Liver (tissue), 9 donors: ENCODE results near the gene B9D1. TPM values are rescaled to one million over a fixed set of nuclear protein-coding genes. Genes with fewer than 3 reads are reported as not detected.

Experiments used
- DNase-seq: peaks from one replicate; pipeline ENCODE4 v3.0.0-alpha.2; 2017; ENCODE audit warnings: low spot score
- H3K27ac ChIP-seq, 2 donors: one replicate each; pipeline ENCODE4 v1.7.0; 2013; ENCODE audit warnings: inconsistent platforms in 2 of 2, low read length in 2 of 2, control low read depth in 1 of 2, low read depth in 1 of 2, mild to moderate bottlenecking in 1 of 2
- H3K27me3 ChIP-seq, 4 donors: one replicate each; pipeline versions ENCODE4 v1.6.1 to v1.7.0; 2013; ENCODE audit warnings: low read length in 3 of 4, inconsistent platforms in 1 of 4, mild to moderate bottlenecking in 1 of 4, moderate library complexity in 1 of 4; ENCODE audit not compliant: control insufficient read depth in 4 of 4, insufficient read depth in 4 of 4
- H3K36me3 ChIP-seq, 4 donors: one replicate each; pipeline versions ENCODE4 v1.6.1 to v1.7.0; 2013; ENCODE audit warnings: low read length in 3 of 4, mild to moderate bottlenecking in 3 of 4, low read depth in 1 of 4, moderate library complexity in 1 of 4; ENCODE audit not compliant: control insufficient read depth in 4 of 4, insufficient read depth in 3 of 4
- H3K4me1 ChIP-seq, 4 donors: one replicate each; pipeline versions ENCODE4 v1.6.1 to v1.7.0; 2013; ENCODE audit warnings: low read length in 3 of 4, mild to moderate bottlenecking in 3 of 4, moderate library complexity in 1 of 4; ENCODE audit not compliant: control insufficient read depth in 4 of 4, insufficient read depth in 4 of 4
- H3K4me3 ChIP-seq, 3 donors: one replicate each; pipeline versions ENCODE4 v1.6.1 to v1.7.0; 2013; ENCODE audit warnings: low read length in 3 of 3, control low read depth in 1 of 3, low read depth in 1 of 3, mild to moderate bottlenecking in 1 of 3
- H3K9ac ChIP-seq, 2 donors: one replicate each; pipeline ENCODE4 v1.7.0; 2013; ENCODE audit warnings: low read length in 2 of 2, mild to moderate bottlenecking in 2 of 2, moderate library complexity in 2 of 2, control low read depth in 1 of 2, low read depth in 1 of 2
- H3K9me3 ChIP-seq, 4 donors: one replicate each; pipeline versions ENCODE4 v1.6.1 to v1.7.0; 2013; ENCODE audit warnings: low read length in 3 of 4; ENCODE audit not compliant: control insufficient read depth in 4 of 4
- FOXA1 ChIP-seq: IDR thresholded peaks from 2 replicates; pipeline ENCODE4 v1.6.1; 2016; ENCODE audit warnings: antibody characterized with exemption
- GABPA ChIP-seq, 2 donors: IDR thresholded peaks in 1 of 2; conservative IDR thresholded peaks in 1 of 2; 2 replicates each; pipeline ENCODE4 v1.6.1; 2016; ENCODE audit warnings: antibody characterized with exemption in 2 of 2, mild to moderate bottlenecking in 1 of 2, moderate library complexity in 1 of 2
- HNF4A ChIP-seq, 2 donors: conservative IDR thresholded peaks; 2 replicates each; pipeline ENCODE4 v1.6.1; 2016; ENCODE audit warnings: antibody characterized with exemption in 2 of 2, mild to moderate bottlenecking in 2 of 2
- HNF4G ChIP-seq: IDR thresholded peaks from 2 replicates; pipeline ENCODE4 v1.6.1; 2016; ENCODE audit warnings: antibody characterized with exemption
- NR2F2 ChIP-seq: IDR thresholded peaks from 2 replicates; pipeline ENCODE4 v1.6.1; 2016; ENCODE audit warnings: antibody characterized with exemption
- RXRA ChIP-seq, 2 donors: IDR thresholded peaks; 2 replicates each; pipeline ENCODE4 v1.6.1; 2017 to 2018; ENCODE audit warnings: antibody characterized with exemption in 2 of 2, mild to moderate bottlenecking in 1 of 2
- SP1 ChIP-seq: IDR thresholded peaks from 2 replicates; pipeline ENCODE4 v1.6.1; 2018; ENCODE audit warnings: antibody characterized with exemption, mild to moderate bottlenecking
- YY1 ChIP-seq: IDR thresholded peaks from 2 replicates; pipeline ENCODE4 v1.6.1; 2016; ENCODE audit warnings: antibody characterized with exemption, mild to moderate bottlenecking
- WGBS: extraction: QIAGEN DNeasy Blood & Tissue Kit; methylation state at CpG from one replicate; pipeline ENCODE4 v1.1.7; 2013; 5-methylcytosine and 5-hydroxymethylcytosine counted together
- polyA plus RNA-seq, 2 donors: library from polyadenylated mRNA; stranded (reverse) in 1 of 2; unstranded in 1 of 2; fragments of 200-250 nt in 1 of 2; fragments of >200 nt in 1 of 2; fragmentation: Nextera tagmentation in 1 of 2; extraction: Ambion mirVana in 1 of 2; gene quantifications; one replicate each; pipeline versions ENCODE4 v1.2.1 to v1.2.3, GENCODE V29; 2013 to 2015
- total RNA-seq, 2 donors: library from RNA; depleted of rRNA; stranded (reverse); fragments of >200 nt; gene quantifications; one replicate each; pipeline ENCODE4 v1.2.3, GENCODE V29; 2014
- TF ChIP-seq, protein P1 (sequence below): IDR thresholded peaks from 2 replicates; pipeline ENCODE4 v1.6.1; 2016; ENCODE audit warnings: antibody characterized with exemption
- TF ChIP-seq, protein P2 (sequence below): IDR thresholded peaks from 2 replicates; pipeline ENCODE4 v1.6.1; 2016; ENCODE audit warnings: antibody characterized with exemption, mild to moderate bottlenecking
- TF ChIP-seq, protein P3 (sequence below): IDR thresholded peaks from 2 replicates; pipeline ENCODE4 v1.6.1; 2016; ENCODE audit warnings: antibody characterized with exemption
- TF ChIP-seq, protein P4 (sequence below): IDR thresholded peaks from 2 replicates; pipeline ENCODE4 v1.6.1; 2016; ENCODE audit warnings: antibody characterized with exemption
- donor health status: healthy.
- donor health status: healthy.
- donor health status: healthy.
- donor health status: healthy.
- donor health status: healthy.

The B9D1 gene
- total and polyA plus RNA-seq, 4 donors = 8.4 to 22.0 (median 10.8) TPM

DNA sequence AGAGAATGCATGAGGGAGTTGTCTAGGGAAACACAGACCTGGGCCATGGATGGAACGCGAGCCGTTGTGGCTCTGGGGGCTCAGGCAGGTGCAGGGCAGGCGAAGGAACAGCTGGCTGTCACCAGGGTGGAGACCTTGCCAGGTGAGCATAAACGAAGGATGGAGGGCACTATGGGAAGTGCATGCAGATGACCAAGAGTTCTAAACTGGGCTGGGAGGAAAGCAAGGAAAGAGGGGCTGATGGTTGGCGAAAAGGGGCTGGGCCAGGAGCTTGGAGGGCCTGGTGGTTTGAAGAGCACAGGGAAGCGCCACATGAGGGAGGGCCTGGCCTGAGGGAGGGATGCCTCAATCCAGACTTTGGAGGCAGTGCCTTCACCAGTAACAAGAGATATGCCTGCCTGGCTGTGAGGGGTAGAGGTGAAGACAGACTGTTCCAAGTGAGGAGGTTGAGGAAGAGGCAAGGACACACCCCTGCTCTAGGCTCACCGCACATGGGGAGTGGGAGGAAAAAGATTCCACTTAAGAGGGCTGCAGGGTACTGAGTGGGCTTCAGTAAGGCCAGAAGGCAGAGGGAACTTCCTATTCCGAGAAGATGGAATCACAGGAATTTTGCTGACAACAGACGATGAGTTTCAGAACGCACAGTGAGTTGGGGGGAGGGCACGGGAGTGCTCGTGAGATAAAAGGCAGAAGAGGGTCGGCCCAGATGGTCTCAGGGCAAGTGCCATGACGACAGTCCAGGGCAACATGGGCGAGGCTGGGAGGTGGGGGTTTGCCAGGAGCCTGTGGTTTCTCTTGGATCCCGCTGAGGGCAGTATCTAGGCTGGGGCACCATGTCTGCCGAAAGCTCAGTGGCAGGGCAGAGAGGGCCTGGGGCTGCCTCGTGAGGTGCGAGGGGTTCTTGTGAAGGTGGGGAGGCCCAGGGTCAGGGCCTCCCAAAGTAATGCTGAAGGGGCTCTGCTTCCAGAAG, 20.6 kb downstream of the B9D1 start:
- DNase-seq = no peak
- Histone ChIP-seq H3K4me3 (no peak overlapping the region), H3K27ac (peak overlapping the region; percentile 42 to 70), H3K9me3 (no peaks in the 10 kb centered on the region), H3K9ac (no peak overlapping the region), H3K4me1 (peaks cover 30 to 88% (median 69%) of the 10 kb centered on the region in 4 donors), H3K27me3 (no peaks in the 10 kb centered on the region), H3K36me3 (no peaks in the 10 kb centered on the region)
- TF ChIP-seq YY1 (no peak), SP1 (no peak)
- 71% methylated on average over 20 of the region's 20 CpGs for WGBS

DNA sequence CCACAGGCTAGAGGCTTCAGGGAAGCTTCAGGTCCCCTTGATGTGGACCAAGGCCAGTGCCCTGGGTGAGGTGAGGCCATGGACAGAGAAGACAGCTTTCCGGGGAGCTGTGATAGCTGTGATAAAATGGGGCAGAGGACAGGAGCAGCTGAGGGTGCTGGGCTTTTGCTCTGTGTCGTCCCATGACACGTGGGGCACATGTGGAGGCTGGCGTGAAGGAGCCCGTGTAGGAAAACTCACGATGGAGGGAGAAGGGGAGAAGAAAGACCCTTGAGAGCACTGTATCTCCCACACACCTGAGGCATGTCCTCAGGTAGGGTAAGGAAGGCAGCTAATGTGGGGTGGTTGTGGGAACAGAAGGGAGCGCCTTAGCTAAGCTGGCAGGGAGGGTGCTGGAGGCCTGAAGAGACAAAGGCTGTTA, 21.3 kb downstream of the B9D1 start:
- TF ChIP-seq HNF4G (no peak), FOXA1 (no peak), NR2F2 (no peak), YY1 (no peak), GABPA (IDR thresholded peaks at IDR 0.05 in 1 of 2, conservative IDR thresholded peaks at IDR 0.05 in 1 of 2) (no peak), HNF4A (conservative IDR thresholded peaks at IDR 0.05) (no peak), RXRA (IDR thresholded peaks at IDR 0.05) (no peak), SP1 (no peak)
- TF ChIP-seq, protein P1, sequence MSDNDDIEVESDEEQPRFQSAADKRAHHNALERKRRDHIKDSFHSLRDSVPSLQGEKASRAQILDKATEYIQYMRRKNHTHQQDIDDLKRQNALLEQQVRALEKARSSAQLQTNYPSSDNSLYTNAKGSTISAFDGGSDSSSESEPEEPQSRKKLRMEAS = no peak
- TF ChIP-seq, protein P2, sequence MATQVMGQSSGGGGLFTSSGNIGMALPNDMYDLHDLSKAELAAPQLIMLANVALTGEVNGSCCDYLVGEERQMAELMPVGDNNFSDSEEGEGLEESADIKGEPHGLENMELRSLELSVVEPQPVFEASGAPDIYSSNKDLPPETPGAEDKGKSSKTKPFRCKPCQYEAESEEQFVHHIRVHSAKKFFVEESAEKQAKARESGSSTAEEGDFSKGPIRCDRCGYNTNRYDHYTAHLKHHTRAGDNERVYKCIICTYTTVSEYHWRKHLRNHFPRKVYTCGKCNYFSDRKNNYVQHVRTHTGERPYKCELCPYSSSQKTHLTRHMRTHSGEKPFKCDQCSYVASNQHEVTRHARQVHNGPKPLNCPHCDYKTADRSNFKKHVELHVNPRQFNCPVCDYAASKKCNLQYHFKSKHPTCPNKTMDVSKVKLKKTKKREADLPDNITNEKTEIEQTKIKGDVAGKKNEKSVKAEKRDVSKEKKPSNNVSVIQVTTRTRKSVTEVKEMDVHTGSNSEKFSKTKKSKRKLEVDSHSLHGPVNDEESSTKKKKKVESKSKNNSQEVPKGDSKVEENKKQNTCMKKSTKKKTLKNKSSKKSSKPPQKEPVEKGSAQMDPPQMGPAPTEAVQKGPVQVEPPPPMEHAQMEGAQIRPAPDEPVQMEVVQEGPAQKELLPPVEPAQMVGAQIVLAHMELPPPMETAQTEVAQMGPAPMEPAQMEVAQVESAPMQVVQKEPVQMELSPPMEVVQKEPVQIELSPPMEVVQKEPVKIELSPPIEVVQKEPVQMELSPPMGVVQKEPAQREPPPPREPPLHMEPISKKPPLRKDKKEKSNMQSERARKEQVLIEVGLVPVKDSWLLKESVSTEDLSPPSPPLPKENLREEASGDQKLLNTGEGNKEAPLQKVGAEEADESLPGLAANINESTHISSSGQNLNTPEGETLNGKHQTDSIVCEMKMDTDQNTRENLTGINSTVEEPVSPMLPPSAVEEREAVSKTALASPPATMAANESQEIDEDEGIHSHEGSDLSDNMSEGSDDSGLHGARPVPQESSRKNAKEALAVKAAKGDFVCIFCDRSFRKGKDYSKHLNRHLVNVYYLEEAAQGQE = no peak
- TF ChIP-seq, protein P3, sequence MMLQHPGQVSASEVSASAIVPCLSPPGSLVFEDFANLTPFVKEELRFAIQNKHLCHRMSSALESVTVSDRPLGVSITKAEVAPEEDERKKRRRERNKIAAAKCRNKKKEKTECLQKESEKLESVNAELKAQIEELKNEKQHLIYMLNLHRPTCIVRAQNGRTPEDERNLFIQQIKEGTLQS = no peak
- TF ChIP-seq, protein P4, sequence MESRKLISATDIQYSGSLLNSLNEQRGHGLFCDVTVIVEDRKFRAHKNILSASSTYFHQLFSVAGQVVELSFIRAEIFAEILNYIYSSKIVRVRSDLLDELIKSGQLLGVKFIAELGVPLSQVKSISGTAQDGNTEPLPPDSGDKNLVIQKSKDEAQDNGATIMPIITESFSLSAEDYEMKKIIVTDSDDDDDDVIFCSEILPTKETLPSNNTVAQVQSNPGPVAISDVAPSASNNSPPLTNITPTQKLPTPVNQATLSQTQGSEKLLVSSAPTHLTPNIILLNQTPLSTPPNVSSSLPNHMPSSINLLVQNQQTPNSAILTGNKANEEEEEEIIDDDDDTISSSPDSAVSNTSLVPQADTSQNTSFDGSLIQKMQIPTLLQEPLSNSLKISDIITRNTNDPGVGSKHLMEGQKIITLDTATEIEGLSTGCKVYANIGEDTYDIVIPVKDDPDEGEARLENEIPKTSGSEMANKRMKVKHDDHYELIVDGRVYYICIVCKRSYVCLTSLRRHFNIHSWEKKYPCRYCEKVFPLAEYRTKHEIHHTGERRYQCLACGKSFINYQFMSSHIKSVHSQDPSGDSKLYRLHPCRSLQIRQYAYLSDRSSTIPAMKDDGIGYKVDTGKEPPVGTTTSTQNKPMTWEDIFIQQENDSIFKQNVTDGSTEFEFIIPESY = no peak
- no peak for DNase-seq
- no peak overlapping the region for H3K4me3 ChIP-seq
- no peaks in the 10 kb centered on the region for H3K36me3 ChIP-seq
- 64% methylated on average over 7 of the region's 7 CpGs for WGBS
- H3K27ac ChIP-seq = peak overlapping the region; percentile 34 to 42
- no peaks in the 10 kb centered on the region for H3K9me3 ChIP-seq
- H3K9ac ChIP-seq = no peak overlapping the region
- H3K27me3 ChIP-seq = no peaks in the 10 kb centered on the region
- H3K4me1 ChIP-seq = peaks cover 27 to 88% (median 68%) of the 10 kb centered on the region in 4 donors
